PC-3 (cell line): Measurements from ENCODE around the gene NDE1.

ENCODE experiments used
- EZH2 ChIP-seq: fragments of 300-600 bp; sonication (generic); IDR thresholded peaks from one replicate; pipeline ENCODE4 v1.6.1; 2017; ENCODE audit warnings: antibody characterized with exemption, mild to moderate bottlenecking, low read length; ENCODE audit not compliant: unreplicated experiment
- EZH2phosphoT487 ChIP-seq: fragments of 300-600 bp; sonication (generic); IDR thresholded peaks from 2 replicates; pipeline ENCODE4 v1.6.1; 2018; ENCODE audit warnings: mild to moderate bottlenecking, antibody characterized with exemption, low read length, borderline replicate concordance
- TF ChIP-seq, protein P1 (sequence below): fragments of 300-600 bp; sonication (generic); conservative IDR thresholded peaks from 2 replicates; pipeline ENCODE4 v1.5.1; 2017; ENCODE audit warnings: antibody characterized with exemption, low read depth, mild to moderate bottlenecking, low read length

DNA sequence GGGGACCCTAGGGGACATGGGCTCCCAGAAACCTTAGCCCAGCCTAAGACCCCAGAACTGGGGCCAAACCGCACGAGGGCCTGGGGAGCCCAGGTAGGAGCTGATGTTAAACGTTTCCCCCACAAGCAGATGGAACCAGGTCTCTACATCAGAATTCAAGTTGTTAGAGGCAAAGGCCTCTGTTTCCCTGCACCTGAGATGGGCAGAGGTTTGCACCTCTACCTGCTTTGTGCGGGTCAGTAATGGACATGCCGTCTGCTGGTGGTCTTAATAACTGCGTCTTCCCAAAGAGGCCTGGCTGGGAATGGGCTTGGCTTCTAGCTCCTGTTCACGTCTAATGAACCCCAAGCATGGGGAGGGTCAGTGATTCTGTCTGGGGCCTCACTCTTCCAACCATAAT lies 79.1 kb downstream of the NDE1 start:
- TF ChIP-seq, protein P1, sequence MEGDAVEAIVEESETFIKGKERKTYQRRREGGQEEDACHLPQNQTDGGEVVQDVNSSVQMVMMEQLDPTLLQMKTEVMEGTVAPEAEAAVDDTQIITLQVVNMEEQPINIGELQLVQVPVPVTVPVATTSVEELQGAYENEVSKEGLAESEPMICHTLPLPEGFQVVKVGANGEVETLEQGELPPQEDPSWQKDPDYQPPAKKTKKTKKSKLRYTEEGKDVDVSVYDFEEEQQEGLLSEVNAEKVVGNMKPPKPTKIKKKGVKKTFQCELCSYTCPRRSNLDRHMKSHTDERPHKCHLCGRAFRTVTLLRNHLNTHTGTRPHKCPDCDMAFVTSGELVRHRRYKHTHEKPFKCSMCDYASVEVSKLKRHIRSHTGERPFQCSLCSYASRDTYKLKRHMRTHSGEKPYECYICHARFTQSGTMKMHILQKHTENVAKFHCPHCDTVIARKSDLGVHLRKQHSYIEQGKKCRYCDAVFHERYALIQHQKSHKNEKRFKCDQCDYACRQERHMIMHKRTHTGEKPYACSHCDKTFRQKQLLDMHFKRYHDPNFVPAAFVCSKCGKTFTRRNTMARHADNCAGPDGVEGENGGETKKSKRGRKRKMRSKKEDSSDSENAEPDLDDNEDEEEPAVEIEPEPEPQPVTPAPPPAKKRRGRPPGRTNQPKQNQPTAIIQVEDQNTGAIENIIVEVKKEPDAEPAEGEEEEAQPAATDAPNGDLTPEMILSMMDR = no peak
- TF ChIP-seq EZH2phosphoT487 (no peak), EZH2 (no peak)
